Measurements from ENCODE around the gene PLEKHG3. TPM values are rescaled to one million over a fixed set of nuclear protein-coding genes. Genes with fewer than 3 reads are reported as not detected.

The PLEKHG3 gene
- total RNA-seq, 2 donors from 2014 or later = 29.4 to 37.7 TPM

GRCh38 chr14:64766430-64767151 is 62.4 kb downstream of the PLEKHG3 start:
- DNase-seq (no peak), ATAC-seq (no peak)
- intact Hi-C loops (cut with DNase I) = no loop called here

DNA sequence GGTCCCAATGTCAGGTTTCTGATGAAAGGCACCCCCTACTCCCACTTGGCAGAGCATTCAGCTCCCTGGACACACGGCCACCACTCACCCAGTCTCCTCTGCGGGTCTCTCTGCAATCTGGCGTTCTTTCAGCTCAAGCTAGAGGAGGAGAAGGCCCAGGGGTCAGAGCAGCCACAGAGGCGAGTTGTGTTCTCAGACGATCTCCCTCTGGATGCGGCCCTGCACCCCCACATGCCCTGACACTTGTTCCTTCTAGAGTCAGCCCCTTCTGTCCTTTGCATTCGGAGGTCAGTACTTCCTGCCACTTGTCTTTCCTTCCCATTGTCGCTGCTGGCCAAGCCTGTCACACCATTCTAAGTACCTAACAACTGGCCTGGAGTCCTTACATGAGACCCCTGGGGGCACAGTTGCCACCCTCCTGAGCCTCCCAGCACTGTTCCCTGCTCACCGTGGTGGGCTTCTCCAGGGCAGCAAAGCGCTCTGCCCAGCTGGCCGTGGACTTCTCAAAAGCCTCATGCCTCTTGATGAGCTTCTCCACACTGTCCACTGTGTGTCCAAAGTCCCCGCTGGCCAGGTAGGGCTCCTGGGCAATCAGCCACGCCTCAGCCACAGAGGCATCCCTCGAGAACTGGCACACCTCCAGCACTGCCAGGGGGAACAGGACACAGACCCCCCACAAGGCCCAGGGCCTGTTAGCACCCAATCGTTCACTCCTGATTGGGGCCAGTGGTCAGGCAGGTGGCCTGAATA is 63.2 kb downstream of the PLEKHG3 start:
- ATAC-seq (no peak), DNase-seq (no peak)
- intact Hi-C loops (cut with DNase I) = no loop called here

GRCh38 chr14:64768401-64769095 is 64.3 kb downstream of the PLEKHG3 start:
- intact Hi-C loops (cut with DNase I) = no loop called here
- no peak for ATAC-seq
- no peak for DNase-seq

DNA sequence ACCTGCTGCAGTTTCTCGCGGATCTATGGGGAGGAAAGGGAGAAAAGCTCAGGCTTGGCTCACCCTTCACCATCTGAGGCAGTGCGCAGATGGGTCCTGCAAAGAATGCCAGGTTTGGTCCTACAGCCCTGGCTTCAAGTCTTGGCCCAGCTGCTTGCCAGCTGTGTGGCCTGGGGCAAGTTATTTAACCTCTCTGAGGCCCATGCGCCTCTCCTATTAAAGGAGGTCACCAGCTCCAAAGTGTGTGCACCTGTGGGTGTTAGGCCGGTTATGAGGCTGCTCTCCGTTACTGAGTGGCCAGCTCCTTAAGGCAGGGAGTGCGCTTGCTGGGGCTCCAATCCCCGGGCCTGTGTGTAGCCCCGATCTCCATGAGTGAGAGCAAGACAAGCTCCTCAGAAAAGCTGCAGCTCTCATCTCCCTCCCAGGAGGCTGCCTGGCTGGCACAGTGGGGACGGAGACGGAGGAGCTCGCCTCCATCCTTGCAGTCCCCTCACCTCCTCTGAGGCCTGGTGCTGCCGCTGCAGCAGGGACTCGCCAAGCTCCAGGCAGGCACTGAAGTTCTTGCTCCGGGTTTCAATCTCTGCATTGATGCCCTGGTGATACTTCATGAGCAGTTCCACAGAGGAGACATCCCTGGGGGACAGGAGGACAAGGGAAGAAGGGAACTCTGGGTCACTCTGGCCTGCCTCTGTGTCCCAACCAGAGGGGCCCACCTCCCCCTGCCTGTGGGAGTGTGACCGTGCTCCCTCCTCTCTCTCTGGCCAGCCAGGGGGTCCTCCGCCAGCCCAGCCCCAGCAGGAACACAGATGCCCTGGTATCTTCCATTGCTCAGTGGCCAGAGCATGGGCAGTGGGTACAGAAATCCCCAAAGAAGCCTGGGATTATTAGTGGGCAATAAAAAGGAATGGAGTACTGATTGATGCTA is 65.1 kb downstream of the PLEKHG3 start:
- no peak for DNase-seq
- intact Hi-C loops (cut with DNase I) = no loop called here
- no peak for ATAC-seq

DNA sequence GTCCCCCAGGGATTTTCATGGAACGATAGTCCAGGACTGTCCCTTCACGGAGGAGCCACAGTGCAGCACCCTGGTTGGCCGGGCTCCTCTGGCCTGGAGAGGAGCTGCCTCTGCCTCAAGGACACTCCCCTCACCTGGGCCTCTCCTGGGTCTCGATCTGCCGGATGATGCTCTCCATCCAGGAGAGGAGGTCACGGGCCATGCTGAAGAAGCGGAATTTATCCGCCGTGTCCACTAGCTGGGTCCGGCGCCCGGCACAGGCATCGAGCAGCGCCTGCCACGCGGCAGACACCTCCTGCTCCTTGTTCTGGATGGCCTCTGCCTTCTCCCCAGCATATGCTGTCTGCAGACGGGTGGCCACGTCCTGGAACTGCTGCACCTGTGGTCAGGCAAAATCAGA is 66.5 kb downstream of the PLEKHG3 start:
- ATAC-seq = no peak
- no peak for DNase-seq
- intact Hi-C loops (cut with DNase I) = no loop called here

GRCh38 chr14:64771161-64771560 is 66.9 kb downstream of the PLEKHG3 start:
- ATAC-seq (no peak), DNase-seq (no peak)
- intact Hi-C loops (cut with DNase I) = no loop called here

GRCh38 chr14:64772397-64772950 is 68.2 kb downstream of the PLEKHG3 start:
- intact Hi-C loops (cut with DNase I) = no loop called here
- DNase-seq (no peak), ATAC-seq (no peak)

DNA sequence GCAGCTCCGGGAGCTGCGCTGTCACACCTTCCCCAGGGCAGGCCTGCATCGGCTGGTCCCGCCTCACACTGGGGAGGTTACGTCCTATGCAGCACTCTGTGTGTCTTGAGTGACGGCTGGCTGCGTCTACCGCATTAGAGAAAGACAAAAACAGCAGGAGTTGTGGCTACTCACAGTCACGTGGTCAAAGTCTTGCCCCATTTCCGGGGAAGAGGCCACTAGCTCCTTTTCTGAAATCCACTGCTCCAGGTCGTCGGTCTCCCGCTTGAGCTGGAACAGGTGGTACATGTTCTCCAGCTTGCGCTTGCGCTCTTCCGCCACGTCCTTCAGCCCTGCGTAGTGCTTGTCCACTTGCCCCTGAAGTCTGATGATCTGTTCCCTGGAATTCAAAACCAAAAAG is 68.8 kb downstream of the PLEKHG3 start:
- ATAC-seq (no peak), DNase-seq (no peak)
- intact Hi-C loops (cut with DNase I) = no loop called here

DNA sequence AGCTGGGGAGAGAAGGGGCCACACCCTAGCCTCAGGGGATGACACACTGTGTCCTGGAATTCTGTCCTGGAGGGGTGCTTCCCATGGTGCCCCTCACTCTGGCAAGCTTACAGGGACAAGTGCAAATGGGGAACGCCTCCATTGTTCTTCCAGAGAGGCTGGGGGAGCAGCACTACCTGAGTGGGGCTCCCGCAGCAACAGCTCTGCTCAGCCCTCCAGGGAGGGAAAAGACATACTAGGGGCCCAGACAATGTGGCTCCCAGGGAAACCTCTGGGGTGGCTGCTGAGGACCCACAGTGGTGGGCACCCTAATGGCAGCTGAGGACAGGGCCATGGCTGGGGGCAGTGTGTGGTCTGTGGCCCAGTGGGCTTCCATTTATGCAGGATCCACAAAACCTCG is 69.4 kb downstream of the PLEKHG3 start:
- DNase-seq (no peak), ATAC-seq (no peak)
- intact Hi-C loops (cut with DNase I) = no loop called here

- DNase-seq (no peak), ATAC-seq (no peak)
- intact Hi-C loops (cut with DNase I) = no loop called here
Measured at GRCh38 chr14:64774272-64774671, 70.0 kb downstream of the PLEKHG3 start.

DNA sequence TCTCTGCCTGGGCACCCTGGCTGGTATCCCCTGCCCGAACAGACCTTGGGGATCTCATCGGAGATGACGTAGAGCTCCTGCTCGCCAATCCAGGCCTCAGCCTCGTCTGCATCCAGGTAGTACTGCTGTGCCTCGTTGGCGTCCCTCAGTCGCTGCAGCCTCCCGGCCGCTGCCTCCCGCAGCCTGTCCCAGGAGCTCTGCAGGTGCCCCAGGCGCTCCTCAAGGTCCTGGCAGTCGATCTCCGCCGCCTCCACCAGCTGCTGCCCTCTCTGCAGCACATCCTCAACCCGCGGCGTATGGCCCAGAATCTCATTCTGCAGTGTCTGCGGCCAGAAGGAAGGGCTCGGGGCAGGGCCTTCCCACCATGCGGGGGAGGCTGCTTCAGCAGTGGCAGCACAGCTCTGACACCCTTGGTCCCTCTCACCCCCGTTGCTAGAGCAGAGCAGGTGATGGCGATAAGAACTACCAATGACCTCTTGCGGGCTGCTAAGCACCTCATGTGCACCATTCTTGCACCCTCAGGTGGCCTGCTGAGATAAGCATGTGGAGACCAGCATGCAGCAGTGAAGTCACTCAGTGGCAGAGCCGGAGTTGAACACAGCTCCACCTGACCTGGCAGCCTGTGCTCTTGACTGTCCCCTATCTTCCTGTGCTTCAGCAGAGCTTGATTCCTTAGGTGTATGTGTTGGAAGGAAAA is 71.0 kb downstream of the PLEKHG3 start:
- no peak for ATAC-seq
- DNase-seq = no peak
- intact Hi-C loops (cut with DNase I) = no loop called here

DNA sequence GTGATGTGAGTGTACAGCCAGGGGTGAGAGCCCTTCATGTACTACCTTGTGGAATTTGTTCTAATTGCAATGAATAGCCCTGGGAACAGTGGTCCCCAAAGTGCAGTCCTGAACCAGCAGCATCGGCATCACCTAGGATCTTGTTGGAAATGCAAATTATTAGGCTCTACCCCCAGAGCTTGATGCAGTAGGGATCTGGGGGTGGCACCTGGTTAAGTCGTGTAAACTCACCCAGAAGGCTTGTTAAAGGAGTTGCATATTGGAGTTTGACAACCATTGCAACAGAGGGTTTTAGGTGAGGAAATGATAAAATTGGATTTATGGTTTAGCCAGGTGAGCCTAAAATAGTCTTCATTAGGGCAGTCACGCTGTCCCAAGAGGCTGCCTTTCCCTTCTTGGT is 73.2 kb downstream of the PLEKHG3 start:
- no peak for ATAC-seq

GRCh38 chr14:64778104-64778754 is 74.0 kb downstream of the PLEKHG3 start:
- intact Hi-C loops (cut with DNase I) = no loop called here
- ATAC-seq (peak; percentile 51 to 82), DNase-seq (no peak)

More for the DNA sequence above, 73.2 kb downstream of the PLEKHG3 start:
- DNase-seq = no peak
- intact Hi-C loops (cut with DNase I) = no loop called here

- ATAC-seq (peak; percentile 78 to 85), DNase-seq (no peak)
- intact Hi-C loops (cut with DNase I) = no loop called here
Measured at GRCh38 chr14:64779472-64779871, 75.2 kb downstream of the PLEKHG3 start.

DNA sequence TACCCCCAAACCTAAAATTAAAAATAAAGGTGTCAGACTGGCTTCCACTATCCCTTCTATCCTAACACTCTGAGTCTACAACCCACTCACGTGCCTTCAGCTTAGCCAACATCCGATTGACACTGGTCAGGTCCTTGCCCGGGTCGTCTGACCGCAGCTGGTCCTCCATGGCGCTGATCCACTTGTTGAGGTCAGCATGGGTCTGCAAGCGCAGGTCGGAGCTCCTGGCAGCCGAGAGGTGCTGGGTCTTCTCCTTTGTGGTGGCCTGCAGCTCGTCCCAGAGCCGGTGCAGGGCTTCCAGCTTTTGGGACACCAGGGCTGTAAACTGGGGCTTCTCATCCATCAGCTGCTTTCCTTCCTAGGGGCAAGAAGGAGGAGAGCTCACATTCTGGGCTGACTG is 78.0 kb downstream of the PLEKHG3 start:
- intact Hi-C loops (cut with DNase I) = no loop called here
- DNase-seq (no peak), ATAC-seq (no peak)

DNA sequence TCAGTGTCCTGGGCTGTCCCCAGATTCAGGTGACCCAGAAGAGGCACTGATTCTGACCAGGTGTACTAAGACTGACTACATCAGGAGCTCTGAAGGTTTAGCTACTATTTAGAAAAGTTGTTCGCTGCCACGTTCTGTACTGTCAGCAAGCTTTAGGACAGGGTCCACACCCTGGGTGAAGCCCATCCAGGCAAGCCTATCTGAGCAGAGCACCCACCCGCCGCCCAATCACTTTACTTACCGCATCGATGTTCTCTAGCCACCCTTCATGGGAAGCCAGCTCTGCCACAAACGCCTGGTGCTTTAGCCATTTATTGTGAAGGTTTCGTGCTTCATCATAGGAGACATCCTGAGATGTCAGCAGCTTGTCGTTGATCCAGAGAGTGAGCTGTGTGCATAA is 79.8 kb downstream of the PLEKHG3 start:
- intact Hi-C loops (cut with DNase I) = no loop called here
- no peak for ATAC-seq
- DNase-seq = no peak

DNA sequence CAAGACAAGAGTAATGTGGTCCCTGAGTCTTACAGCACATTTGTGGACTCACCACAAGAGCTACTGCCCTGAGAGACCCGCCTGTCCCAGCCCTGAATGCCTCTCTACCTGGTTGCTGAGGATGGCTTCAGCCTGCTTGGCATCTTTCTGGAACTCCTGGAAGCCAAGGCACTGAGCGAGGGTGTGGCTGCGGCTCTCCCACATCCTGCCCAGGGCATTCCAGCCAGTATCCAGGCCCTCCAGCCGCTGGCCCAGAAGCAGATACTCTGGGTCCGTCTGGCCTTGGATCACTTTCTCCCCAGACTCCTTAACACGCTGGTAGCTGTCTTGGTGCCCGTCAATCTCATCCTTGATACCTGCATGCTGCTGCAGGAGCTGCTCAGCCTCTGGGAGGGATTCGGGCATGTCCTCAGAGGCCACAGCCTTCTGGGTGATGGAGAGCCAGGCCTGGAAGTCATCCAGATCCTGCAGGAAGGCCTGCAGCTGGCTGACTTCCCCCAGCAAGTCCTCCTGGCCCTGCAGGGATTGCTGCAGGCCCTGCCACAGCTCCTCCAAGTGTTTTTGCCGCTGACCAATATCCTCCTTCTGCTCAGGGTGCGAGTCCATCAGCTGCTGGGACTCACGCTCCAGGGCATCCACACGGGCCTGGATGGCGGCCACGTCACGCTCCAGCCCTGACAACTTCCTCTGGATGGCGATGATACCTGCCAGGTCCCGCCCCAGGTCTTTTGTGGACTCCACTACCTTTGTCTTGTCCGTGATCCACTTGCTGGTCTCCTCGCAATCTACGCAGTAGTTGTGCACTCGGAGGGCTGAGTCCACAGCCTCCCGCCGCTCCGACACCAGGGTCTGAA is 82.3 kb downstream of the PLEKHG3 start:
- DNase-seq (peak; percentile 55), ATAC-seq (peak; percentile 28 to 46)
- intact Hi-C loops (cut with DNase I) = no loop called here
